CD14-positive monocyte (primary cell): ENCODE data around the gene SLC5A12. TPM values are rescaled to one million over a fixed set of nuclear protein-coding genes. Genes with fewer than 3 reads are reported as not detected.

ENCODE experiments used
- DNase-seq, 3 donors: peaks; one replicate each; pipeline ENCODE4 v3.0.0-alpha.2; 2011 to 2022
- H2AFZ ChIP-seq: 2 replicates; pipeline ENCODE4 v1.6.0; 2012; ENCODE audit warnings: mild to moderate bottlenecking, low read depth, low read length, inconsistent platforms; ENCODE audit not compliant: insufficient read depth, poor library complexity, severe bottlenecking
- H3K27ac ChIP-seq, 2 donors: 1 replicate in 1 of 2; 2 replicates in 1 of 2; pipeline ENCODE4 v1.5.1; 2012 to 2013; ENCODE audit warnings: low read length in 2 of 2, control low read depth in 1 of 2, inconsistent platforms in 1 of 2, low read depth in 1 of 2, mild to moderate bottlenecking in 1 of 2
- H3K27me3 ChIP-seq, 2 donors: one replicate each; pipeline versions ENCODE4 v1.6.0 to v1.6.1; 2011 to 2013; ENCODE audit warnings: low read length in 2 of 2; ENCODE audit not compliant: control insufficient read depth in 2 of 2, insufficient read depth in 2 of 2
- H3K36me3 ChIP-seq, 2 donors: replicated peaks in 1 of 2; 1 replicate in 1 of 2; 2 replicates in 1 of 2; pipeline versions ENCODE4 v1.5.1 to v1.6.1; 2012 to 2013; ENCODE audit warnings: low read length in 2 of 2, control low read depth in 1 of 2, inconsistent platforms in 1 of 2, mild to moderate bottlenecking in 1 of 2; ENCODE audit not compliant: insufficient read depth in 2 of 2, control insufficient read depth in 1 of 2
- H3K4me1 ChIP-seq, 2 donors: 1 replicate in 1 of 2; 2 replicates in 1 of 2; pipeline versions ENCODE4 v1.5.1 to v1.6.1; 2012 to 2013; ENCODE audit warnings: low read length in 2 of 2, control low read depth in 1 of 2, inconsistent platforms in 1 of 2, mild to moderate bottlenecking in 1 of 2, moderate library complexity in 1 of 2; ENCODE audit not compliant: insufficient read depth in 2 of 2, control insufficient read depth in 1 of 2
- H3K4me2 ChIP-seq: replicated peaks from 2 replicates; pipeline ENCODE3; 2012; ENCODE audit warnings: low read length, moderate library complexity, mild to moderate bottlenecking; ENCODE audit not compliant: poor library complexity, severe bottlenecking; ENCODE audit errors: extremely low read depth
- H3K4me3 ChIP-seq, 3 experiments: fragments of 200-600 bp in 1 of 3; sonication (generic) in 1 of 3; replicated peaks in 1 of 3; 1 replicate in 2 of 3; 2 replicates in 1 of 3; pipeline ENCODE4 v1.5.1; 2011 to 2013; ENCODE audit warnings: low read length in 3 of 3, mild to moderate bottlenecking in 3 of 3, control low read depth in 2 of 3, low read depth in 2 of 3, inconsistent platforms in 1 of 3, moderate library complexity in 1 of 3
- H3K79me2 ChIP-seq: 2 replicates; pipeline ENCODE4 v1.6.0; 2012; ENCODE audit warnings: mild to moderate bottlenecking, control low read depth, inconsistent platforms, low read length, moderate library complexity; ENCODE audit not compliant: insufficient read depth
- H3K9ac ChIP-seq: 2 replicates; pipeline ENCODE4 v1.6.0; 2017; ENCODE audit warnings: low read length, mild to moderate bottlenecking; ENCODE audit not compliant: insufficient read depth, poor library complexity, severe bottlenecking
- H3K9me3 ChIP-seq, 2 donors: replicated peaks in 1 of 2; 1 replicate in 1 of 2; 2 replicates in 1 of 2; pipeline versions ENCODE4 v1.5.1 to v1.6.1; 2012 to 2013; ENCODE audit warnings: low read length in 2 of 2, control low read depth in 1 of 2; ENCODE audit not compliant: control insufficient read depth in 1 of 2, insufficient read depth in 1 of 2
- H4K20me1 ChIP-seq: 2 replicates; pipeline ENCODE4 v1.6.0; 2012; ENCODE audit warnings: mild to moderate bottlenecking, low read length, control low read depth, moderate library complexity; ENCODE audit not compliant: insufficient read depth
- H3K27ac Mint-ChIP-seq, 7 donors: one replicate each; pipeline ENCODE4 v1.8.0; 2020; ENCODE audit warnings: mild to moderate bottlenecking in 7 of 7, mixed read lengths in 7 of 7, moderate library complexity in 6 of 7, inconsistent platforms in 2 of 7
- H3K27me3 Mint-ChIP-seq, 3 donors: one replicate each; pipeline ENCODE4 v1.8.0; 2021 to 2022; ENCODE audit warnings: low read depth in 3 of 3, mild to moderate bottlenecking in 3 of 3, mixed read lengths in 3 of 3, moderate library complexity in 3 of 3, inconsistent platforms in 1 of 3
- H3K36me3 Mint-ChIP-seq, 2 donors: one replicate each; pipeline ENCODE4 v1.8.0; 2020; ENCODE audit warnings: mixed read lengths in 2 of 2, inconsistent platforms in 1 of 2, mild to moderate bottlenecking in 1 of 2
- H3K4me1 Mint-ChIP-seq: one replicate; pipeline ENCODE4 v1.8.0; 2020; ENCODE audit warnings: mild to moderate bottlenecking, mixed read lengths
- H3K4me3 Mint-ChIP-seq, 2 donors: one replicate each; pipeline ENCODE4 v1.8.0; 2020; ENCODE audit warnings: mild to moderate bottlenecking in 2 of 2, mixed read lengths in 2 of 2, moderate library complexity in 1 of 2
- H3K9me3 Mint-ChIP-seq, 7 donors: one replicate each; pipeline ENCODE4 v1.8.0; 2020 to 2022; ENCODE audit warnings: mixed read lengths in 7 of 7, mild to moderate bottlenecking in 6 of 7, moderate library complexity in 6 of 7, inconsistent platforms in 2 of 7
- CTCF ChIP-seq: fragments of 200-600 bp; IDR thresholded peaks from one replicate; pipeline ENCODE4 v1.8.0; 2022; ENCODE audit warnings: antibody characterized with exemption, mild to moderate bottlenecking
- WGBS: methylation state at CpG from one replicate; pipeline ENCODE4 v1.1.5; 2013; ENCODE audit warnings: missing lambda C conversion rate; ENCODE audit not compliant: insufficient coverage; 5-methylcytosine and 5-hydroxymethylcytosine counted together
- intact Hi-C, 2 donors: fragments of 100-400 bp; cut with micrococcal nuclease; formaldehyde crosslinking; loops; one replicate each; pipeline versions ENCODE4 v1.15.0 to v1.15.1; 2023
- polyA plus RNA-seq, 3 donors: library from polyadenylated mRNA; depleted of rRNA in 1 of 3; unstranded in 2 of 3; stranded (reverse) in 1 of 3; fragments of 300-500 nt in 2 of 3; fragments of >200 nt in 1 of 3; fragmentation: Illumina TruSeq in 2 of 3; gene quantifications; 1 replicate in 2 of 3; 2 replicates in 1 of 3; pipeline ENCODE4 v1.2.3, GENCODE V29; 2012 to 2021

The SLC5A12 gene
- polyA plus RNA-seq, 3 donors: not detected

- no peak overlapping the region for H3K4me3 Mint-ChIP-seq
- H3K9me3 ChIP-seq: no peaks in the 10 kb centered on the region
- no peaks in the 10 kb centered on the region for H3K36me3 ChIP-seq
- H3K36me3 Mint-ChIP-seq: no peaks in the 10 kb centered on the region
- intact Hi-C loops: no loop called here
- no peaks in the 10 kb centered on the region for H3K9me3 Mint-ChIP-seq
- H3K4me2 ChIP-seq: no peak overlapping the region
- H3K4me1 Mint-ChIP-seq: no peaks in the 10 kb centered on the region
- H3K27me3 Mint-ChIP-seq: peaks cover 0 to 2% (median 0%) of the 10 kb centered on the region in 3 donors
- H3K27ac ChIP-seq: no peak overlapping the region
- no CpG with 5 or more reads among the region's 5 CpGs for WGBS
- no peak overlapping the region for H2AFZ ChIP-seq
- no peaks in the 10 kb centered on the region for H3K4me1 ChIP-seq
- H3K79me2 ChIP-seq: no peaks in the 10 kb centered on the region
- no peaks in the 10 kb centered on the region for H3K27me3 ChIP-seq
- no peak for TF ChIP-seq CTCF
- DNase-seq: no peak
- H4K20me1 ChIP-seq: no peaks in the 10 kb centered on the region
- H3K9ac ChIP-seq: no peak overlapping the region
- H3K4me3 ChIP-seq: no peak overlapping the region
- no peak overlapping the region for H3K27ac Mint-ChIP-seq
Measured at GRCh38 chr11:26762089-26762488, 40.2 kb upstream of the SLC5A12 start.

- no peak for DNase-seq
- intact Hi-C loops: no loop called here
- Mint-ChIP-seq H3K9me3 (peaks cover 0 to 3% (median 0%) of the 10 kb centered on the region in 7 donors), H3K4me3 (no peak overlapping the region), H3K27ac (no peak overlapping the region), H3K36me3 (no peaks in the 10 kb centered on the region), H3K27me3 (peaks cover 0 to 2% (median 0%) of the 10 kb centered on the region in 3 donors), H3K4me1 (no peaks in the 10 kb centered on the region)
- Histone ChIP-seq H3K9me3 (no peaks in the 10 kb centered on the region), H4K20me1 (no peaks in the 10 kb centered on the region), H3K4me1 (no peaks in the 10 kb centered on the region), H3K4me2 (no peak overlapping the region), H3K79me2 (no peaks in the 10 kb centered on the region), H2AFZ (no peak overlapping the region), H3K4me3 (no peak overlapping the region), H3K36me3 (no peaks in the 10 kb centered on the region), H3K27ac (no peak overlapping the region), H3K9ac (no peak overlapping the region), H3K27me3 (no peaks in the 10 kb centered on the region)
- 100% methylated on average over 1 of the region's 4 CpGs for WGBS
- no peak for TF ChIP-seq CTCF
Measured at GRCh38 chr11:26761361-26761809, 39.5 kb upstream of the SLC5A12 start.
